Measurements from ENCODE around the gene ITIH4.

The ITIH4 gene

DNA sequence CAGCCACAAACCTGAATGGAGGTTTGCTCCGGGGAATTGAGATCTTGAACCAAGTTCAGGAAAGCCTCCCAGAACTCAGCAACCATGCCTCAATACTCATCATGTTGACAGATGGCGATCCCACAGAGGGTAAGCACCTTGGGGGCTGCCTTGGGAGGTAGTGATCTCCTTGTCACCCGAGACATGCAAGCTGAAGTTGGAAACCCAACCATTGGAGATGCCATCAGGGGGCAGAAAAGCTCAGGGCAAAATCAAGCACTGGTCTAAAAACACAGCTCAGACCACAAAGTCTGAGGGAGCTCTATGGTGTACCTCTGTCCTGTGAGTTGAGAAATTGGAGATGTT, 47.3 kb downstream of the ITIH4 start:
- TF ChIP-seq TAF1 (IDR thresholded peaks at IDR 0.05; ENCODE audit: low read depth) = no peak
- TF ChIP-seq CEBPB (IDR thresholded peaks at IDR 0.05) = no peak
- TF ChIP-seq FOXM1 (IDR thresholded peaks at IDR 0.05; ENCODE audit: borderline replicate concordance, low read depth) = no peak

DNA sequence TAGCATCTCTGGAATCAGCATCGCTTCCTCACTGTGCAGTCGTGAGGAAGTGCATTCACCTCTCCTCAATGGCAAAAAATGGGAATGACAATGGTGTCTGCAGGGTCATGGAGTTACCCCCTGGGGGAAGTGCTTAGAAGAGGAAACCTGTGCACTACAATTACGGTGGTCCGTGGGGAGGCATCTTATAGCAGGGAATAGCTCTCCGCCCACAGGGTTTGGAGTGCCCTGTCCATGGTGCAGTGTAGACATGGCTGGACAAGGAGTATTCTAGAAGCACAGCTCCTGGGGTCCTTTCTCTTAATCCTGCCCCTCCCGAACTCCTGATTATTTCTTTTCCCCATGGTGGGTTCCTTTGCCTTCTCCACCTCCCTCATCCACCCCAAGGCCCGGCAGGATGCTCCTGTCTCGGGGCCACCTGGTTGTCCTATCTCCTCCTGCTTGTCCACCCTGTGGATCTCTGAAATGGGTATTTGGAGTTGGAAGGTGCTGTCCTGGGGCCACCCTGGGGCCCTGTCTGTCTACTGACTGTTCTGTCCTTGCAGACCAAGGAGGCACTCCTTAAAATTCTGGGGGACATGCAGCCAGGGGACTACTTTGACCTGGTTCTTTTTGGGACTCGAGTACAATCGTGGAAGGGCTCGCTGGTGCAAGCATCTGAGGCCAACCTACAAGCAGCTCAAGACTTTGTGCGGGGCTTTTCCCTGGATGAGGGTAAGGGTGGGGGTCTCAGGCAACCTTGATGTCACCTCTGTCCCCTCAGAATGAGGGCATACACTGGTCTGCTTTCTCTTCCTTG, 47.9 kb downstream of the ITIH4 start:
- TF ChIP-seq, protein P1, sequence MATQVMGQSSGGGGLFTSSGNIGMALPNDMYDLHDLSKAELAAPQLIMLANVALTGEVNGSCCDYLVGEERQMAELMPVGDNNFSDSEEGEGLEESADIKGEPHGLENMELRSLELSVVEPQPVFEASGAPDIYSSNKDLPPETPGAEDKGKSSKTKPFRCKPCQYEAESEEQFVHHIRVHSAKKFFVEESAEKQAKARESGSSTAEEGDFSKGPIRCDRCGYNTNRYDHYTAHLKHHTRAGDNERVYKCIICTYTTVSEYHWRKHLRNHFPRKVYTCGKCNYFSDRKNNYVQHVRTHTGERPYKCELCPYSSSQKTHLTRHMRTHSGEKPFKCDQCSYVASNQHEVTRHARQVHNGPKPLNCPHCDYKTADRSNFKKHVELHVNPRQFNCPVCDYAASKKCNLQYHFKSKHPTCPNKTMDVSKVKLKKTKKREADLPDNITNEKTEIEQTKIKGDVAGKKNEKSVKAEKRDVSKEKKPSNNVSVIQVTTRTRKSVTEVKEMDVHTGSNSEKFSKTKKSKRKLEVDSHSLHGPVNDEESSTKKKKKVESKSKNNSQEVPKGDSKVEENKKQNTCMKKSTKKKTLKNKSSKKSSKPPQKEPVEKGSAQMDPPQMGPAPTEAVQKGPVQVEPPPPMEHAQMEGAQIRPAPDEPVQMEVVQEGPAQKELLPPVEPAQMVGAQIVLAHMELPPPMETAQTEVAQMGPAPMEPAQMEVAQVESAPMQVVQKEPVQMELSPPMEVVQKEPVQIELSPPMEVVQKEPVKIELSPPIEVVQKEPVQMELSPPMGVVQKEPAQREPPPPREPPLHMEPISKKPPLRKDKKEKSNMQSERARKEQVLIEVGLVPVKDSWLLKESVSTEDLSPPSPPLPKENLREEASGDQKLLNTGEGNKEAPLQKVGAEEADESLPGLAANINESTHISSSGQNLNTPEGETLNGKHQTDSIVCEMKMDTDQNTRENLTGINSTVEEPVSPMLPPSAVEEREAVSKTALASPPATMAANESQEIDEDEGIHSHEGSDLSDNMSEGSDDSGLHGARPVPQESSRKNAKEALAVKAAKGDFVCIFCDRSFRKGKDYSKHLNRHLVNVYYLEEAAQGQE (IDR thresholded peaks at IDR 0.05; ENCODE audit: low read depth) = peak; percentile 51
- TF ChIP-seq YY1 (IDR thresholded peaks at IDR 0.05; ENCODE audit: low read depth) = no peak
- TF ChIP-seq, protein P2, sequence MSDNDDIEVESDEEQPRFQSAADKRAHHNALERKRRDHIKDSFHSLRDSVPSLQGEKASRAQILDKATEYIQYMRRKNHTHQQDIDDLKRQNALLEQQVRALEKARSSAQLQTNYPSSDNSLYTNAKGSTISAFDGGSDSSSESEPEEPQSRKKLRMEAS (IDR thresholded peaks at IDR 0.05) = no peak

- no peak for TF ChIP-seq TEAD4 (IDR thresholded peaks at IDR 0.05)
- no peak for TF ChIP-seq NFIC (IDR thresholded peaks at IDR 0.05)
- no peak for TF ChIP-seq ZBTB7A (IDR thresholded peaks at IDR 0.05; ENCODE audit: low read depth)
These were observed 48.7 kb downstream of the ITIH4 start for GRCh38 chr3:52781741-52782140.

GRCh38 chr3:52779837-52780585, 50.5 kb downstream of the ITIH4 start:
- no peak for TF ChIP-seq ZBTB7A (IDR thresholded peaks at IDR 0.05; ENCODE audit: low read depth)
- no peak for TF ChIP-seq EGR1 (IDR thresholded peaks at IDR 0.05)
- no peak for TF ChIP-seq CEBPB (IDR thresholded peaks at IDR 0.05)
- no peak for TF ChIP-seq RAD21 (IDR thresholded peaks at IDR 0.05; ENCODE audit: low read depth)
- TF ChIP-seq, protein P3, sequence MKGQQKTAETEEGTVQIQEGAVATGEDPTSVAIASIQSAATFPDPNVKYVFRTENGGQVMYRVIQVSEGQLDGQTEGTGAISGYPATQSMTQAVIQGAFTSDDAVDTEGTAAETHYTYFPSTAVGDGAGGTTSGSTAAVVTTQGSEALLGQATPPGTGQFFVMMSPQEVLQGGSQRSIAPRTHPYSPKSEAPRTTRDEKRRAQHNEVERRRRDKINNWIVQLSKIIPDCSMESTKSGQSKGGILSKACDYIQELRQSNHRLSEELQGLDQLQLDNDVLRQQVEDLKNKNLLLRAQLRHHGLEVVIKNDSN (IDR thresholded peaks at IDR 0.05) = no peak
- no peak for TF ChIP-seq NFIC (IDR thresholded peaks at IDR 0.05)
- TF ChIP-seq TCF12 (IDR thresholded peaks at IDR 0.05; ENCODE audit: low read depth) = no peak
- TF ChIP-seq, protein P1 (IDR thresholded peaks at IDR 0.05; ENCODE audit: low read depth) = no peak
- TF ChIP-seq TEAD4 (IDR thresholded peaks at IDR 0.05) = no peak
- no peak for TF ChIP-seq FOXM1 (IDR thresholded peaks at IDR 0.05; ENCODE audit: borderline replicate concordance, low read depth)
- no peak for TF ChIP-seq TAF1 (IDR thresholded peaks at IDR 0.05; ENCODE audit: low read depth)
- no peak for TF ChIP-seq YY1 (IDR thresholded peaks at IDR 0.05; ENCODE audit: low read depth)
- TF ChIP-seq EP300 (IDR thresholded peaks at IDR 0.05; ENCODE audit: borderline replicate concordance) = no peak
- TF ChIP-seq, protein P2 (IDR thresholded peaks at IDR 0.05) = no peak
- TF ChIP-seq CREB1 (IDR thresholded peaks at IDR 0.05; ENCODE audit: low read depth) = no peak

GRCh38 chr3:52779011-52779836, 51.2 kb downstream of the ITIH4 start:
- TF ChIP-seq TCF12 (IDR thresholded peaks at IDR 0.05; ENCODE audit: low read depth) (no peak), NFIC (IDR thresholded peaks at IDR 0.05) (no peak), YY1 (IDR thresholded peaks at IDR 0.05; ENCODE audit: low read depth) (no peak), RAD21 (IDR thresholded peaks at IDR 0.05; ENCODE audit: low read depth) (no peak), EGR1 (IDR thresholded peaks at IDR 0.05) (no peak), TEAD4 (IDR thresholded peaks at IDR 0.05) (no peak), CREB1 (IDR thresholded peaks at IDR 0.05; ENCODE audit: low read depth) (no peak), TAF1 (IDR thresholded peaks at IDR 0.05; ENCODE audit: low read depth) (no peak)
- TF ChIP-seq, protein P2 (IDR thresholded peaks at IDR 0.05) = no peak

All from Ishikawa (cell line).